ENCODE results near the gene AGA.

GRCh38 chr4:177403746-177404145, 38.5 kb downstream of the AGA start:
- TF ChIP-seq CTCF (IDR thresholded peaks at IDR 0.05): no peak
- TF ChIP-seq EZH2 (IDR thresholded peaks at IDR 0.05; ENCODE audit: borderline replicate concordance, insufficient read depth, low read depth, low read length, poor library complexity, severe bottlenecking): no peak

Data from B cell (primary cell).